ENCODE results near the gene PTDSS2.
A peak's percentile ranks its signal among the peaks of the same experiment; 100 is the strongest.
"Not testable (repeated sequence)": the region's sequence is repeated elsewhere in the genome, so short reads cannot be mapped to it uniquely, and the experiment has no call there.

The PTDSS2 gene

DNA sequence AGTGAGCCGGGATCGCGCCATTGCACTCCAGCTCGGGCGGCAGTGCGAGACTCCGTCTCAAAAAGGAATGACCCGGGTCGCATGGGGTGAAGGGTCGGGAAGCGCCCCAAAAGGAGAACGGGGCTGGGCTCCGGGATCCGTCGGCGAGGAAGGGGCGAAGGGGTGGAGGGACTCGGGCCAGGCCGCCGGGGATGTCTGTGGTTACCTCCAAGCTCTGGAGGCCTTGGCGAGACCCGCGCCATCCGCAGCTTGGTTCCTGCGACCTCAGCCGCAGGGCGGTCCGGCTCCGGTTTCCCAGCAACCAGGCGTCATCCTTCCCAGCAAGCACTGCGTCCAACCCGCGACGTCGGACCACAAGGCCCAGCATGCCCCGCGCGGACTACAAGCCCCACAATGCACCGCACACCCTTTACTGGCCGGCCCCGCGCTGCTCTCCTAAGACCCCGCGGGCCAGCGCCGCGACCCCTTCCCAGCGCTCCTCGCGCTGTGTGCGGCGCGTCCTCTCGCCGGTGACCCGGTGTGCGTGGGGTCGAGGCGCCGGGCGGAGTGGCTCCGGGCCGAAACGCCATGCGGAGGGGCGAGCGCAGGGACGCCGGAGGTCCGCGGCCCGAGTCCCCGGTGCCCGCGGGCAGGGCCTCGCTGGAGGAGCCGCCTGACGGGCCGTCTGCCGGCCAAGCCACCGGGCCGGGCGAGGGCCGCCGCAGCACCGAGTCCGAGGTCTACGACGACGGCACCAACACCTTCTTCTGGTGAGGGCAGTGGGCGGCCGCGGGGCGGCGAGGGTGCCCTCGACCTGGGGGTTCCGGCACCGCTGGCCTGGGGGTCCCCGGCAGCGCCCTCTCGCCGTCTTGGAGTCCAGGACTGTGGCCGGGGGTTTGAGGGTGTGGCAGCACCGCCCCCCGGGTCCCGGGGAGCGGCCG is at the start of gene PTDSS2:
Gene PTDSS2, plus strand, starts transcription at position 391 of the 920 bp plus-strand sequence. Its CDS starts 177 bp downstream, at position 568.
- H3K4me3 ChIP-seq (ENCODE audit: low read length): peak within 1 kb of the TSS; percentile 81
- TF ChIP-seq, protein P1, sequence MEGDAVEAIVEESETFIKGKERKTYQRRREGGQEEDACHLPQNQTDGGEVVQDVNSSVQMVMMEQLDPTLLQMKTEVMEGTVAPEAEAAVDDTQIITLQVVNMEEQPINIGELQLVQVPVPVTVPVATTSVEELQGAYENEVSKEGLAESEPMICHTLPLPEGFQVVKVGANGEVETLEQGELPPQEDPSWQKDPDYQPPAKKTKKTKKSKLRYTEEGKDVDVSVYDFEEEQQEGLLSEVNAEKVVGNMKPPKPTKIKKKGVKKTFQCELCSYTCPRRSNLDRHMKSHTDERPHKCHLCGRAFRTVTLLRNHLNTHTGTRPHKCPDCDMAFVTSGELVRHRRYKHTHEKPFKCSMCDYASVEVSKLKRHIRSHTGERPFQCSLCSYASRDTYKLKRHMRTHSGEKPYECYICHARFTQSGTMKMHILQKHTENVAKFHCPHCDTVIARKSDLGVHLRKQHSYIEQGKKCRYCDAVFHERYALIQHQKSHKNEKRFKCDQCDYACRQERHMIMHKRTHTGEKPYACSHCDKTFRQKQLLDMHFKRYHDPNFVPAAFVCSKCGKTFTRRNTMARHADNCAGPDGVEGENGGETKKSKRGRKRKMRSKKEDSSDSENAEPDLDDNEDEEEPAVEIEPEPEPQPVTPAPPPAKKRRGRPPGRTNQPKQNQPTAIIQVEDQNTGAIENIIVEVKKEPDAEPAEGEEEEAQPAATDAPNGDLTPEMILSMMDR (conservative IDR thresholded peaks at IDR 0.05; ENCODE audit: low read length): no peak
- peak; percentile 94 for DNase-seq (ENCODE audit: low read depth)

DNA sequence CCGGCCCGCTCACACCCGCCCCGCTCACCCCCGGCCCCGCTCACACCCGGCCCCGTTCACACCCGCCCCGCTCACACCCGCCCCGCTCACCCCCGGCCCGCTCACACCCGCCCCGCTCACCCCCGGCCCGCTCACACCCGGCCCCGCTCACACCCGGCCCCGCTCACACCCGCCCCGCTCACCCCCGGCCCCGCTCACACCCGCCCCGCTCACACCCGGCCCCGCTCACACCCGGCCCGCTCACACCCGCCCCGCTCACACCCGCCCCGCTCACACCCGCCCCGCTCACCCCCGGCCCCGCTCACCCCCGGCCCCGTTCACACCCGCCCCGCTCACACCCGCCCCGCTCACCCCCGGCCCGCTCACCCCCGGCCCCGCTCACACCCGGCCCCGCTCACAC is 48.9 kb upstream of the PTDSS2 start:
- H3K4me3 ChIP-seq (ENCODE audit: low read length); DNase-seq (ENCODE audit: low read depth): not testable (repeated sequence)

- no peak for DNase-seq (ENCODE audit: low read depth)
- TF ChIP-seq, protein P1 (conservative IDR thresholded peaks at IDR 0.05; ENCODE audit: low read length): no peak
- no peak overlapping the region for H3K4me3 ChIP-seq (ENCODE audit: low read length)
Observed at GRCh38 chr11:403021-403760, 46.9 kb upstream of the PTDSS2 start.

GRCh38 chr11:403761-404431 is 46.2 kb upstream of the PTDSS2 start:
- TF ChIP-seq, protein P1 (conservative IDR thresholded peaks at IDR 0.05; ENCODE audit: low read length): no peak
- H3K4me3 ChIP-seq (ENCODE audit: low read length): no peak overlapping the region
- no peak for DNase-seq (ENCODE audit: low read depth)

- no peak for DNase-seq (ENCODE audit: low read depth)
- no peak overlapping the region for H3K4me3 ChIP-seq (ENCODE audit: low read length)
- TF ChIP-seq, protein P1 (conservative IDR thresholded peaks at IDR 0.05; ENCODE audit: low read length): no peak
Observed at GRCh38 chr11:404551-405264, 45.4 kb upstream of the PTDSS2 start.

- TF ChIP-seq, protein P1 (conservative IDR thresholded peaks at IDR 0.05; ENCODE audit: low read length): no peak
- peak overlapping the region; percentile 66; the same call in 1 of the 2 replicates for H3K4me3 ChIP-seq (ENCODE audit: low read length)
- DNase-seq (ENCODE audit: low read depth): no peak
Observed at GRCh38 chr11:405323-405953, 44.6 kb upstream of the PTDSS2 start.

Measured in AG10803 (cell line).